Neuronal stem cell (in vitro differentiated cells): Measurements from ENCODE around the gene AP5M1.
"Not testable (repeated sequence)": the region's sequence is repeated elsewhere in the genome, so short reads cannot be mapped to it uniquely, and the experiment has no call there.

Experiments used
- DNase-seq: peaks from one replicate; pipeline ENCODE4 v3.0.0-alpha.2; 2013; ENCODE audit warnings: low spot score
- H2AFZ ChIP-seq: one replicate; pipeline ENCODE4 v1.6.1; 2013; ENCODE audit warnings: mild to moderate bottlenecking, low read length, inconsistent platforms
- H2AK5ac ChIP-seq: 2 replicates; pipeline ENCODE4 v1.6.1; 2013; ENCODE audit warnings: low read depth, mild to moderate bottlenecking, inconsistent platforms, low read length, moderate library complexity, mixed read lengths
- H2BK120ac ChIP-seq: 2 replicates; pipeline ENCODE4 v1.6.1; 2013; ENCODE audit warnings: low read depth, mild to moderate bottlenecking, inconsistent platforms, low read length, moderate library complexity, mixed read lengths
- H2BK12ac ChIP-seq: one replicate; pipeline ENCODE4 v1.6.1; 2013; ENCODE audit warnings: low read length, inconsistent platforms
- H2BK15ac ChIP-seq: 2 replicates; pipeline ENCODE4 v1.6.1; 2013; ENCODE audit warnings: mild to moderate bottlenecking, low read length, inconsistent platforms, mixed read lengths
- H2BK5ac ChIP-seq: one replicate; pipeline ENCODE4 v1.6.1; 2013; ENCODE audit warnings: inconsistent platforms, mild to moderate bottlenecking, low read length, moderate library complexity
- H3K14ac ChIP-seq: one replicate; pipeline ENCODE4 v1.6.1; 2013; ENCODE audit warnings: low read length, inconsistent platforms
- H3K18ac ChIP-seq: 2 replicates; pipeline ENCODE4 v1.6.1; 2013; ENCODE audit warnings: low read length, inconsistent platforms
- H3K23ac ChIP-seq: 2 replicates; pipeline ENCODE4 v1.6.1; 2013; ENCODE audit warnings: low read depth, mild to moderate bottlenecking, mixed read lengths, low read length, inconsistent platforms; ENCODE audit not compliant: poor library complexity
- H3K27ac ChIP-seq: replicated peaks from 3 replicates; pipeline ENCODE4 v1.5.1; 2013; ENCODE audit warnings: low read length, inconsistent platforms
- H3K27me3 ChIP-seq, 3 experiments: 2 replicates each; pipeline ENCODE4 v1.6.1; 2013; ENCODE audit warnings: low read length in 3 of 3, mild to moderate bottlenecking in 2 of 3, inconsistent platforms in 1 of 3, low read depth in 1 of 3, mixed read lengths in 1 of 3, moderate library complexity in 1 of 3; ENCODE audit not compliant: control insufficient read depth in 3 of 3, insufficient read depth in 3 of 3
- H3K36me3 ChIP-seq, 2 donors: replicated peaks in 1 of 2; 2 replicates each; pipeline ENCODE4 v1.6.1; 2013; ENCODE audit warnings: low read length in 2 of 2; ENCODE audit not compliant: control insufficient read depth in 2 of 2, insufficient read depth in 2 of 2
- H3K4ac ChIP-seq: 2 replicates; pipeline ENCODE4 v1.6.1; 2013; ENCODE audit warnings: inconsistent platforms, mild to moderate bottlenecking, low read length, moderate library complexity
- H3K4me1 ChIP-seq, 2 donors: 1 replicate in 1 of 2; 2 replicates in 1 of 2; pipeline ENCODE4 v1.6.1; 2013; ENCODE audit warnings: low read length in 2 of 2, low read depth in 1 of 2; ENCODE audit not compliant: control insufficient read depth in 2 of 2, insufficient read depth in 1 of 2
- H3K4me2 ChIP-seq: one replicate; pipeline ENCODE4 v1.6.1; 2013; ENCODE audit warnings: mild to moderate bottlenecking, low read length, inconsistent platforms; ENCODE audit not compliant: insufficient read depth, poor library complexity, severe bottlenecking
- H3K4me3 ChIP-seq, 2 donors: 2 replicates each; pipeline ENCODE4 v1.5.1; 2013; ENCODE audit warnings: low read length in 2 of 2, mild to moderate bottlenecking in 2 of 2, inconsistent platforms in 1 of 2, moderate library complexity in 1 of 2
- H3K79me1 ChIP-seq: one replicate; pipeline ENCODE4 v1.6.1; 2013; ENCODE audit warnings: low read depth, mild to moderate bottlenecking, inconsistent platforms, low read length, moderate library complexity
- H3K9ac ChIP-seq: one replicate; pipeline ENCODE4 v1.6.1; 2013; ENCODE audit warnings: mild to moderate bottlenecking, low read depth, low read length, inconsistent platforms; ENCODE audit not compliant: poor library complexity
- H3K9me3 ChIP-seq, 2 donors: replicated peaks in 1 of 2; 2 replicates each; pipeline versions ENCODE3 to v1.6.1; 2013; ENCODE audit warnings: low read length in 2 of 2, mild to moderate bottlenecking in 2 of 2, inconsistent platforms in 1 of 2, low read depth in 1 of 2, mixed read lengths in 1 of 2, moderate library complexity in 1 of 2; ENCODE audit not compliant: control insufficient read depth in 2 of 2, insufficient read depth in 1 of 2
- H4K8ac ChIP-seq: one replicate; pipeline ENCODE4 v1.6.1; 2013; ENCODE audit warnings: low read depth, mild to moderate bottlenecking, inconsistent platforms, low read length, moderate library complexity
- H4K91ac ChIP-seq: one replicate; pipeline ENCODE4 v1.6.1; 2013; ENCODE audit warnings: low read length, low read depth, mild to moderate bottlenecking, inconsistent platforms; ENCODE audit not compliant: poor library complexity
- WGBS, 2 donors: extraction: QIAGEN DNeasy Blood & Tissue Kit; methylation state at CpG; one replicate each; pipeline ENCODE4 v1.1.7; 2013; ENCODE audit warnings: missing lambda C conversion rate in 2 of 2, mixed read lengths in 1 of 2; ENCODE audit not compliant: insufficient read length in 2 of 2, insufficient replicate concordance in 1 of 2; ENCODE audit errors: extremely low coverage in 2 of 2; 5-methylcytosine and 5-hydroxymethylcytosine counted together

The AP5M1 gene

GRCh38 chr14:57323721-57324120 lies 55.0 kb downstream of the AP5M1 start:
- H3K18ac ChIP-seq = no peak overlapping the region
- H2BK15ac ChIP-seq = no peak overlapping the region
- H2BK5ac ChIP-seq = no peak overlapping the region
- H3K4me3 ChIP-seq = no peak overlapping the region
- no peak overlapping the region for H2AFZ ChIP-seq
- H2BK120ac ChIP-seq = no peak overlapping the region
- no peaks in the 10 kb centered on the region for H3K79me1 ChIP-seq
- no CpG with 5 or more reads among the region's 3 CpGs for WGBS, 2 donors
- H3K23ac ChIP-seq = no peak overlapping the region
- no peaks in the 10 kb centered on the region for H3K36me3 ChIP-seq
- no peak overlapping the region for H4K8ac ChIP-seq
- H3K4ac ChIP-seq = no peak overlapping the region
- no peaks in the 10 kb centered on the region for H3K4me1 ChIP-seq
- peaks cover 0 to 21% (median 0%) of the 10 kb centered on the region in 3 experiments for H3K27me3 ChIP-seq
- no peak overlapping the region for H2BK12ac ChIP-seq
- H2AK5ac ChIP-seq = no peak overlapping the region
- H3K4me2 ChIP-seq = no peak overlapping the region
- H3K27ac ChIP-seq = no peak overlapping the region
- H3K14ac ChIP-seq = no peak overlapping the region
- DNase-seq = no peak
- no peaks in the 10 kb centered on the region for H3K9me3 ChIP-seq
- H4K91ac ChIP-seq = no peak overlapping the region
- no peak overlapping the region for H3K9ac ChIP-seq

DNA sequence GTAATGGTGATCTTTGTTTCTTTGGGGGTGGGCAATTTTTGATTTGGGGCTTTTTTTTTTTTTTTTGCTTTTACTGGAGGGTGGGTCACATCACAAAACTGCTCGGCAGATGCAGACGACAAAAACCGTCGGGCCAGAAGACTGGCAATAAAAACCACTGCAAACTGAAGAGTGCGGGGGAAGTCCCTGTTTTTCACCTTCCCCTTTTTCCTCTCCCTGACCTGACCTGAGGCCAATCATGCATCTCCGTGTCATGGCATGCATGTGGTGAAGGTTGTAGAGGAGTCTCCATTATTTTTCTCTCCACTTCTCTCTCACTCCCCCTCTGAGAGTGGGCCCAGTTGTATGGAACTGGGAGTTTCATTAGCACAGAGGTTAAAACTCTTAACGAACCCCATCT lies 57.5 kb downstream of the AP5M1 start:
- H2BK5ac ChIP-seq = no peak overlapping the region
- H2AFZ ChIP-seq = no peak overlapping the region
- H4K8ac ChIP-seq = no peak overlapping the region
- H2BK120ac ChIP-seq = no peak overlapping the region
- H3K27me3 ChIP-seq = peaks cover 0 to 3% (median 0%) of the 10 kb centered on the region in 3 experiments
- DNase-seq = no peak
- no peak overlapping the region for H3K14ac ChIP-seq
- H2BK15ac ChIP-seq = no peak overlapping the region
- no peaks in the 10 kb centered on the region for H3K9me3 ChIP-seq
- H3K4ac ChIP-seq = no peak overlapping the region
- no CpG with 5 or more reads among the region's 7 CpGs for WGBS, 2 donors
- H3K27ac ChIP-seq = no peak overlapping the region
- no peaks in the 10 kb centered on the region for H3K36me3 ChIP-seq
- H4K91ac ChIP-seq = no peak overlapping the region
- no peak overlapping the region for H3K23ac ChIP-seq
- no peak overlapping the region for H3K4me2 ChIP-seq
- no peaks in the 10 kb centered on the region for H3K79me1 ChIP-seq
- H2AK5ac ChIP-seq = no peak overlapping the region
- H3K18ac ChIP-seq = no peak overlapping the region
- H3K9ac ChIP-seq = no peak overlapping the region
- no peak overlapping the region for H2BK12ac ChIP-seq
- no peak overlapping the region for H3K4me3 ChIP-seq
- no peaks in the 10 kb centered on the region for H3K4me1 ChIP-seq

- Histone ChIP-seq H3K36me3 (no peaks in the 10 kb centered on the region), H3K23ac (no peak overlapping the region), H2BK12ac (no peak overlapping the region), H3K4me1 (no peaks in the 10 kb centered on the region), H2BK5ac (no peak overlapping the region), H2BK120ac (no peak overlapping the region), H3K14ac (no peak overlapping the region), H3K4me2 (no peak overlapping the region), H2BK15ac (no peak overlapping the region), H3K9ac (no peak overlapping the region), H2AFZ (no peak overlapping the region), H4K91ac (no peak overlapping the region), H3K18ac (no peak overlapping the region), H3K79me1 (no peaks in the 10 kb centered on the region), H3K4ac (no peak overlapping the region), H4K8ac (no peak overlapping the region), H3K9me3 (no peaks in the 10 kb centered on the region), H3K27ac (no peak overlapping the region), H3K4me3 (no peak overlapping the region), H3K27me3 (no peaks in the 10 kb centered on the region), H2AK5ac (no peak overlapping the region)
- DNase-seq = no peak
These were observed 61.1 kb downstream of the AP5M1 start for GRCh38 chr14:57329833-57330232.

- not testable (repeated sequence) for H3K4me1 ChIP-seq, H2BK5ac ChIP-seq, H3K9ac ChIP-seq, H2AFZ ChIP-seq, H3K36me3 ChIP-seq, H3K18ac ChIP-seq, DNase-seq, H3K23ac ChIP-seq, H3K79me1 ChIP-seq, H3K27ac ChIP-seq, H2BK120ac ChIP-seq, H3K27me3 ChIP-seq, H3K4me2 ChIP-seq, H2BK15ac ChIP-seq, H2BK12ac ChIP-seq, H4K91ac ChIP-seq, H3K9me3 ChIP-seq, H4K8ac ChIP-seq, H3K4ac ChIP-seq, H2AK5ac ChIP-seq, H3K14ac ChIP-seq, H3K4me3 ChIP-seq
- WGBS, 2 donors = no CpG with 5 or more reads among the region's 4 CpGs
These were observed 63.7 kb downstream of the AP5M1 start for GRCh38 chr14:57332475-57332874.
